ENCODE results near the gene PDGFC. TPM values are rescaled to one million over a fixed set of nuclear protein-coding genes. Genes with fewer than 3 reads are reported as not detected.
A peak's percentile ranks its signal among the peaks of the same experiment; 100 is the strongest.

PDGFC gene
- total and polyA plus RNA-seq, 2 of the 13 experiments (the other 11 are each of a cell fraction or from before 2014, with no cell fraction given), result 4.6 to 9.1 TPM

GRCh38 chr4:156931267-156931666 is 40.3 kb downstream of the PDGFC start (continued):
- TF ChIP-seq PAXIP1 (CRISPR knock-in tag; conservative IDR thresholded peaks at IDR 0.05) (no peak), HNF1B (CRISPR knock-in tag; IDR thresholded peaks at IDR 0.05) (no peak), SMARCC2 (IDR thresholded peaks at IDR 0.05) (no peak), AHR (CRISPR knock-in tag; IDR thresholded peaks at IDR 0.05) (no peak), NCOA2 (CRISPR knock-in tag; IDR thresholded peaks at IDR 0.05) (peak; percentile 41; the same call in 1 of the 2 replicates), SRSF4 (IDR thresholded peaks at IDR 0.05; ENCODE audit: low read depth, low read length, poor library complexity, severe bottlenecking) (no peak), CBX2 (IDR thresholded peaks at IDR 0.05; ENCODE audit: low read depth, low read length) (no peak), CBX2 (CRISPR knock-in tag; IDR thresholded peaks at IDR 0.05; ENCODE audit: low read depth) (no peak), ZNF563 (CRISPR knock-in tag; IDR thresholded peaks at IDR 0.05) (no peak), POGK (CRISPR knock-in tag; conservative IDR thresholded peaks at IDR 0.05) (no peak), ZSCAN31 (CRISPR knock-in tag; IDR thresholded peaks at IDR 0.05; ENCODE audit: low read depth) (no peak), FIP1L1 (IDR thresholded peaks at IDR 0.05; ENCODE audit: borderline replicate concordance, insufficient read depth, low read depth, low read length) (no peak), SOX5 (CRISPR knock-in tag; IDR thresholded peaks at IDR 0.05; ENCODE audit: borderline replicate concordance) (peak; percentile 86), BCL6 (CRISPR knock-in tag; IDR thresholded peaks at IDR 0.05) (peak; percentile 57), ZBTB3 (CRISPR knock-in tag; IDR thresholded peaks at IDR 0.05; ENCODE audit: borderline replicate concordance, low read depth) (no peak), ZNF121 (CRISPR knock-in tag; IDR thresholded peaks at IDR 0.05) (no peak), ZNF564 (CRISPR knock-in tag; IDR thresholded peaks at IDR 0.05) (no peak), ZNF777 (CRISPR knock-in tag; IDR thresholded peaks at IDR 0.05) (no peak), THAP11 (CRISPR knock-in tag; IDR thresholded peaks at IDR 0.05) (no peak; the same call in 1 of the 2 replicates)
- TF ChIP-seq, protein P1, sequence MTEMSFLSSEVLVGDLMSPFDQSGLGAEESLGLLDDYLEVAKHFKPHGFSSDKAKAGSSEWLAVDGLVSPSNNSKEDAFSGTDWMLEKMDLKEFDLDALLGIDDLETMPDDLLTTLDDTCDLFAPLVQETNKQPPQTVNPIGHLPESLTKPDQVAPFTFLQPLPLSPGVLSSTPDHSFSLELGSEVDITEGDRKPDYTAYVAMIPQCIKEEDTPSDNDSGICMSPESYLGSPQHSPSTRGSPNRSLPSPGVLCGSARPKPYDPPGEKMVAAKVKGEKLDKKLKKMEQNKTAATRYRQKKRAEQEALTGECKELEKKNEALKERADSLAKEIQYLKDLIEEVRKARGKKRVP (CRISPR knock-in tag; IDR thresholded peaks at IDR 0.05), result peak in 1 of 2 experiments; percentile 95; a peak in 2 of 4 replicates
- TF ChIP-seq, protein P2, sequence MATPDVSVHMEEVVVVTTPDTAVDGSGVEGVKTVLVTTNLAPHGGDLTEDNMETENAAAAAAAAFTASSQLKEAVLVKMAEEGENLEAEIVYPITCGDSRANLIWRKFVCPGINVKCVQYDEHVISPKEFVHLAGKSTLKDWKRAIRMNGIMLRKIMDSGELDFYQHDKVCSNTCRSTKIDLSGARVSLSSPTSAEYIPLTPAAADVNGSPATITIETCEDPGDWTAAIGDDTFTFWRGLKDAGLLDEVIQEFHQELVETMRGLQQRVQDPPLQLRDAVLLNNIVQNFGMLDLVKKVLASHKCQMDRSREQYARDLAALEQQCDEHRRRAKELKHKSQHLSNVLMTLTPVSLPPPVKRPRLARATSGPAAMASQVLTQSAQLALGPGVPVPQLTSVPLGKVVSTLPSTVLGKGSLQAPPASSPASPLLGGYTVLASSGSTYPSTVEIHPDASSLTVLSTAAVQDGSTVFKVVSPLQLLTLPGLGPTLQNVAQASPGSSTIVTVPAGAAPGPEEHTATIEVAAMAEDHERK (CRISPR knock-in tag; IDR thresholded peaks at IDR 0.05; ENCODE audit: low read depth), result no peak

Measured in HepG2 (cell line).